Kidney epithelial cell (primary cell): ENCODE results near the gene DOCK4. TPM values are rescaled to one million over a fixed set of nuclear protein-coding genes. Genes with fewer than 3 reads are reported as not detected.
A peak's percentile ranks its signal among the peaks of the same experiment; 100 is the strongest.

Experiments
- DNase-seq: peaks from one replicate; pipeline ENCODE4 v3.0.0-alpha.2; 2010; ENCODE audit warnings: low read depth
- H3K27me3 ChIP-seq: 2 replicates; pipeline ENCODE4 v1.6.0; 2011; ENCODE audit warnings: low read length; ENCODE audit not compliant: control insufficient read depth, insufficient read depth
- H3K36me3 ChIP-seq: 2 replicates; pipeline ENCODE4 v1.5.1; 2011; ENCODE audit warnings: low read length; ENCODE audit not compliant: control insufficient read depth, insufficient read depth
- H3K4me3 ChIP-seq: 2 replicates; pipeline ENCODE4 v1.5.1; 2011; ENCODE audit warnings: low read depth, mild to moderate bottlenecking, control low read depth, low read length
- CTCF ChIP-seq: IDR thresholded peaks from 2 replicates; pipeline ENCODE4 v1.5.1; 2011; ENCODE audit warnings: mild to moderate bottlenecking, moderate library complexity, low read length, control low read depth, inconsistent platforms; ENCODE audit not compliant: insufficient read depth, poor library complexity, severe bottlenecking
- total RNA-seq: library from RNA; depleted of rRNA; stranded (reverse); fragments of >200 nt; gene quantifications from 2 replicates; pipeline ENCODE4 v1.2.3, GENCODE V29; 2015

Gene DOCK4
- total RNA-seq, 1 donor from 2014 or later = 16.8 TPM

- Histone ChIP-seq H3K4me3 (no peak overlapping the region), H3K27me3 (no peaks in the 10 kb centered on the region), H3K36me3 (peaks cover 2% of the 10 kb centered on the region)
- TF ChIP-seq CTCF = no peak
- no peak for DNase-seq
Observed at GRCh38 chr7:111863269-111863668, 342.9 kb downstream of the DOCK4 start.

- no peak for TF ChIP-seq CTCF
- Histone ChIP-seq H3K27me3 (no peaks in the 10 kb centered on the region), H3K36me3 (peaks cover 2% of the 10 kb centered on the region), H3K4me3 (no peak overlapping the region)
- no peak for DNase-seq
Observed at GRCh38 chr7:111860248-111860647, 346.0 kb downstream of the DOCK4 start.

- Histone ChIP-seq H3K36me3 (no peaks in the 10 kb centered on the region), H3K4me3 (no peak overlapping the region), H3K27me3 (no peaks in the 10 kb centered on the region)
- DNase-seq = no peak
- TF ChIP-seq CTCF = no peak
Observed at GRCh38 chr7:111858331-111858730, 347.9 kb downstream of the DOCK4 start.

GRCh38 chr7:111855842-111856227 is 350.4 kb downstream of the DOCK4 start:
- H3K4me3 ChIP-seq = no peak overlapping the region
- no peak for DNase-seq
- no peaks in the 10 kb centered on the region for H3K36me3 ChIP-seq
- TF ChIP-seq CTCF = peak; percentile 14
- H3K27me3 ChIP-seq = no peaks in the 10 kb centered on the region

- DNase-seq = peak; percentile 12
- Histone ChIP-seq H3K4me3 (no peak overlapping the region), H3K36me3 (no peaks in the 10 kb centered on the region), H3K27me3 (no peaks in the 10 kb centered on the region)
- peak; percentile 64 for TF ChIP-seq CTCF
Observed at GRCh38 chr7:111855161-111855841, 350.9 kb downstream of the DOCK4 start.
